Sigmoid colon (tissue), 4 donors: ENCODE measurements around the gene SULT1C2.

Experiments used
- CTCF ChIP-seq, 4 experiments: fragments of 450-650 bp in 3 of 4; fragments of 200-600 bp in 1 of 4; IDR thresholded peaks; one replicate each; pipeline ENCODE4 v1.5.1; 2016 to 2019; ENCODE audit warnings: antibody characterized with exemption in 4 of 4, mild to moderate bottlenecking in 3 of 4, moderate library complexity in 2 of 4
- EP300 ChIP-seq, 4 donors: sonication (generic); formaldehyde crosslinking; IDR thresholded peaks; one replicate each; pipeline ENCODE4 v1.6.1; 2017; ENCODE audit warnings: antibody characterized with exemption in 4 of 4
- POLR2A ChIP-seq, 2 donors: fragments of 450-650 bp; IDR thresholded peaks; one replicate each; pipeline ENCODE4 v1.6.1; 2016; ENCODE audit warnings: antibody characterized with exemption in 2 of 2, mild to moderate bottlenecking in 2 of 2, moderate library complexity in 2 of 2
- POLR2AphosphoS5 ChIP-seq, 4 donors: sonication (generic); formaldehyde crosslinking; IDR thresholded peaks; one replicate each; pipeline ENCODE4 v1.6.1; 2017; ENCODE audit warnings: antibody characterized with exemption in 4 of 4

- TF ChIP-seq POLR2A (IDR thresholded peaks at IDR 0.05) (no peak), CTCF (IDR thresholded peaks at IDR 0.05) (no peak), EP300 (IDR thresholded peaks at IDR 0.05) (no peak), POLR2AphosphoS5 (IDR thresholded peaks at IDR 0.05) (no peak)
These were observed 37.1 kb downstream of the SULT1C2 start for GRCh38 chr2:108325756-108326155.
